Endodermal cell (in vitro differentiated cells): ENCODE measurements around the gene HMGCL. TPM values are rescaled to one million over a fixed set of nuclear protein-coding genes. Genes with fewer than 3 reads are reported as not detected.

Experiments used
- DNase-seq: peaks from one replicate; pipeline ENCODE4 v3.0.0-alpha.2; 2017
- H3K27ac ChIP-seq: 2 replicates; pipeline ENCODE4 v1.5.1; 2013; ENCODE audit warnings: mild to moderate bottlenecking, low read depth, low read length, moderate library complexity
- H3K27me3 ChIP-seq: 2 replicates; pipeline ENCODE4 v1.6.1; 2013; ENCODE audit warnings: mild to moderate bottlenecking, low read length, moderate library complexity; ENCODE audit not compliant: insufficient read depth, control insufficient read depth, poor library complexity, severe bottlenecking
- H3K36me3 ChIP-seq: 2 replicates; pipeline ENCODE4 v1.7.0; 2013; ENCODE audit warnings: mild to moderate bottlenecking, low read length, moderate library complexity; ENCODE audit not compliant: control insufficient read depth, insufficient read depth
- H3K4me1 ChIP-seq: one replicate; pipeline ENCODE4 v1.7.0; 2013; ENCODE audit warnings: low read length; ENCODE audit not compliant: control insufficient read depth, insufficient read depth
- H3K4me3 ChIP-seq: 2 replicates; pipeline ENCODE4 v1.5.1; 2013; ENCODE audit warnings: mild to moderate bottlenecking, low read length, moderate library complexity
- H3K9ac ChIP-seq: 2 replicates; pipeline ENCODE4 v1.6.1; 2013; ENCODE audit warnings: mild to moderate bottlenecking, low read length, moderate library complexity; ENCODE audit not compliant: poor library complexity, severe bottlenecking; ENCODE audit errors: extremely low read depth
- H3K9me3 ChIP-seq: 2 replicates; pipeline ENCODE4 v1.6.1; 2013; ENCODE audit warnings: mild to moderate bottlenecking, low read length, moderate library complexity; ENCODE audit not compliant: control insufficient read depth
- H3K27ac Mint-ChIP-seq: 2 replicates; pipeline ENCODE4 v1.8.0; 2020; ENCODE audit warnings: mixed read lengths
- H3K27me3 Mint-ChIP-seq: 2 replicates; pipeline ENCODE4 v1.8.0; 2021; ENCODE audit warnings: mild to moderate bottlenecking, mixed read lengths; ENCODE audit not compliant: insufficient read depth
- H3K36me3 Mint-ChIP-seq: 2 replicates; pipeline ENCODE4 v1.8.0; 2020; ENCODE audit warnings: low read depth, mixed read lengths
- H3K4me1 Mint-ChIP-seq: 2 replicates; pipeline ENCODE4 v1.8.0; 2020; ENCODE audit warnings: mixed read lengths
- H3K4me3 Mint-ChIP-seq: 2 replicates; pipeline ENCODE4 v1.8.0; 2020; ENCODE audit warnings: mild to moderate bottlenecking, moderate library complexity, mixed read lengths
- H3K9me3 Mint-ChIP-seq: 2 replicates; pipeline ENCODE4 v1.8.0; 2020; ENCODE audit warnings: mild to moderate bottlenecking, mixed read lengths
- CTCF ChIP-seq: fragments of 200-600 bp; sonication (generic); conservative IDR thresholded peaks from 2 replicates; pipeline ENCODE4 v1.5.0; 2021; ENCODE audit warnings: antibody characterized with exemption, mild to moderate bottlenecking
- WGBS, 2 experiments: methylation state at CpG; one replicate each; pipeline versions ENCODE4 v1.1.5 to v1.1.7; 2013; ENCODE audit warnings: missing lambda C conversion rate in 2 of 2, mixed read lengths in 1 of 2; ENCODE audit not compliant: insufficient coverage in 1 of 2, insufficient read length in 1 of 2; 5-methylcytosine and 5-hydroxymethylcytosine counted together
- total RNA-seq, 2 donors: library from RNA; stranded (reverse); fragmentation: NEBNext Ultra II Directional in 1 of 2; extraction: Animal tissue kit (Norgen Biotek cat#: 25700) in 1 of 2; gene quantifications; 2 replicates in 1 of 2; 3 replicates in 1 of 2; pipeline ENCODE4 v1.2.1, GENCODE V29; 2021

Gene HMGCL
- total RNA-seq, 2 donors from 2014 or later: 24.0 to 41.7 TPM

- no peak for TF ChIP-seq CTCF
- H3K9ac ChIP-seq: no peak overlapping the region
- Mint-ChIP-seq H3K27me3 (no peaks in the 10 kb centered on the region), H3K4me3 (no peak overlapping the region), H3K36me3 (peaks cover 18% of the 10 kb centered on the region), H3K9me3 (no peaks in the 10 kb centered on the region), H3K4me1 (peaks cover 2% of the 10 kb centered on the region), H3K27ac (no peak overlapping the region)
- no peaks in the 10 kb centered on the region for H3K4me1 ChIP-seq
- H3K27ac ChIP-seq: no peak overlapping the region
- no peak overlapping the region for H3K4me3 ChIP-seq
- no peaks in the 10 kb centered on the region for H3K9me3 ChIP-seq
- no peaks in the 10 kb centered on the region for H3K27me3 ChIP-seq
- peaks cover 20% of the 10 kb centered on the region for H3K36me3 ChIP-seq
- 93 to 98% methylated on average over 4 of the region's 4 CpGs for WGBS, 2 experiments
- DNase-seq: no peak
These were observed 11.2 kb downstream of the HMGCL start for GRCh38 chr1:23814016-23814415.

DNA sequence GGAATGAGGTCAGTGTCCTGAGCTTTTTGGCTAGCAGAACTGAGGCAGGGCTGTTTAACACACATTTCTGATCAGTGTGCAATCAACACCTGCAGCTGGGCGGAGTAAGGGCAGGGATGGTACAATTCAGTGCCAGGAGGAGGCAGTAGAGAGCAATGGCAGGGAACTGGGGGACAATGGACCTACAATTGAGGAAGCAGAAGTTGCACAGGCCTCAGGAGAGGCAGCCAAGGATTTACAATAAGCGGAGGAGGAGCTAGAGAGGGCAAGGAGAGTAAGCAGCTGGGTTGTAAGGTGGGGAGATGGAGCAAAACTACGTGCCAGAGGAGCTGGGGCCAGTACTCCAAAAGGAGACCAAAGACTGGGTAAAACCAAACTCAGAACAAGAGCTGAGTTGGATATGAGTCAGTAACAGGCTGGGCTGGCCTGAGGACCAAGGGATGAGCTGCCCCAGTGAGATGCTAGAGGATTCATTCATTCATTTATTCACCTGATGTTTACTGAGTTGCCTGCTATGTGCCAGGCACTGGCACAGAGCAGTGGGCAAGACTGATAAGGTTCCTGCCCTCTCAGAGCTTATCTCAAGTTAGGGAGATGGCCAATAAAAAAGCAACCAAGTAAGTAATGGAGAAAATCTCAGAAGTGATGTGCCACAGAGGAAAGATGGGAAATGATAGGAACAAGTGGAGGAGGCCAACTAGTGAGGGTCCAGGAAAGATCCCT, 14.2 kb downstream of the HMGCL start:
- Mint-ChIP-seq H3K9me3 (no peaks in the 10 kb centered on the region), H3K4me1 (peaks cover 2% of the 10 kb centered on the region), H3K4me3 (no peak overlapping the region), H3K27me3 (no peaks in the 10 kb centered on the region), H3K27ac (no peak overlapping the region), H3K36me3 (peaks cover 24% of the 10 kb centered on the region)
- no peak overlapping the region for H3K4me3 ChIP-seq
- TF ChIP-seq CTCF: peak; percentile 88
- H3K4me1 ChIP-seq: no peaks in the 10 kb centered on the region
- H3K27me3 ChIP-seq: no peaks in the 10 kb centered on the region
- peaks cover 9% of the 10 kb centered on the region for H3K36me3 ChIP-seq
- DNase-seq: peak; percentile 91
- no peaks in the 10 kb centered on the region for H3K9me3 ChIP-seq
- H3K9ac ChIP-seq: no peak overlapping the region
- H3K27ac ChIP-seq: no peak overlapping the region
- WGBS, 2 experiments: 66 to 79% methylated on average over 3 of the region's 3 CpGs

DNA sequence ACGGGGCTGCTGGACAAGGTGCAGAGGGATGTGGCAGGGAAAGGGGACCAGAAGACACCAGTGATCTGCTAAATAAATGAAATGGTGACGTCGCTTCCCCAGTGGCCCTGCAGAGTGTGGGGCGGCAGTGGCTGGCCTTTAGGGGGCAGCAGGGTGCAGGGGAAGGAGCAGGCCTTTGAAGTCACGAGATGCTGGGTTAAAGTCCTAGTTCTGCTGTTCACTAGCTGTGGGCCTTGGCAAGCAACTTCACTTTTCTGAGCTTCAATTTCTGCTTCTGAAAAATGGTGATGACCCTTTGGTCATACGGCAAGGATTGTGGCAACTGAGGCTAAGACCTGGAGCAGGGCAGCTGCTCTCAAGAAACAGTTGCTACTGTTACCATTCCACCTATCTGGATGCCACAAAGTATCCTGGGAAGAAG, 15.5 kb downstream of the HMGCL start:
- no peak overlapping the region for H3K27ac ChIP-seq
- peak; percentile 93 for DNase-seq
- H3K4me1 ChIP-seq: no peaks in the 10 kb centered on the region
- no peak overlapping the region for H3K9ac ChIP-seq
- peaks cover 24% of the 10 kb centered on the region for H3K36me3 Mint-ChIP-seq
- no peaks in the 10 kb centered on the region for H3K27me3 ChIP-seq
- H3K27me3 Mint-ChIP-seq: no peaks in the 10 kb centered on the region
- peaks cover 2% of the 10 kb centered on the region for H3K4me1 Mint-ChIP-seq
- H3K9me3 ChIP-seq: no peaks in the 10 kb centered on the region
- no peaks in the 10 kb centered on the region for H3K9me3 Mint-ChIP-seq
- H3K36me3 ChIP-seq: peaks cover 9% of the 10 kb centered on the region
- 37 to 43% methylated on average over 4 to 6 of the region's 6 CpGs for WGBS, 2 experiments
- no peak overlapping the region for H3K4me3 Mint-ChIP-seq
- TF ChIP-seq CTCF: peak; percentile 96
- H3K4me3 ChIP-seq: no peak overlapping the region
- peak overlapping the region; percentile 82 for H3K27ac Mint-ChIP-seq
